WTC11 (cell line): ENCODE measurements around the gene MORN1. TPM values are rescaled to one million over a fixed set of nuclear protein-coding genes. Genes with fewer than 3 reads are reported as not detected.

Source experiments
- ATAC-seq: fragments of 200-7000 bp; cut with Tn5 transposase; 2 replicates; pipeline ENCODE4 v1.10.0; 2021; ENCODE audit warnings: mild to moderate bottlenecking, moderate library complexity
- CTCF ChIA-PET: fragments of 300-600 bp; sonication (Branson Sonifier 250); formaldehyde crosslinking; loops from one replicate; lab custom pipeline; 2021; ENCODE audit warnings: antibody characterized with exemption; lab: Charles Lee
- POLR2A ChIA-PET: fragments of 350-600 bp; sonication (Branson Sonifier 250); formaldehyde crosslinking; loops from one replicate; lab custom pipeline; 2021; ENCODE audit warnings: antibody characterized with exemption; lab: Charles Lee
- DNase-seq: peaks from one replicate; pipeline ENCODE4 v3.0.0; 2021; ENCODE audit warnings: low spot score
- H3K27ac Mint-ChIP-seq: 2 replicates; pipeline ENCODE4 v1.8.0; 2021; ENCODE audit warnings: mixed read lengths
- H3K27me3 Mint-ChIP-seq: 2 replicates; pipeline ENCODE4 v1.8.0; 2021; ENCODE audit warnings: low read depth, mild to moderate bottlenecking, moderate library complexity, mixed read lengths
- H3K36me3 Mint-ChIP-seq: 2 replicates; pipeline ENCODE4 v1.8.0; 2021; ENCODE audit warnings: mixed read lengths
- H3K4me1 Mint-ChIP-seq: 2 replicates; pipeline ENCODE4 v1.8.0; 2022; ENCODE audit warnings: mixed read lengths
- H3K4me3 Mint-ChIP-seq: 2 replicates; pipeline ENCODE4 v1.8.0; 2021; ENCODE audit warnings: mild to moderate bottlenecking, moderate library complexity, mixed read lengths
- H3K9me3 Mint-ChIP-seq: 2 replicates; pipeline ENCODE4 v1.8.0; 2021; ENCODE audit warnings: mixed read lengths
- ESRRA ChIP-seq: sonication (generic); formaldehyde crosslinking; IDR thresholded peaks from 2 replicates; pipeline ENCODE4 v1.8.1; 2022; ENCODE audit warnings: mild to moderate bottlenecking, missing genetic modification reagents, borderline replicate concordance
- FOXJ3 ChIP-seq: sonication (generic); formaldehyde crosslinking; IDR thresholded peaks from 2 replicates; pipeline ENCODE4 v1.9.0; 2021; ENCODE audit warnings: missing genetic modification reagents, mild to moderate bottlenecking, borderline replicate concordance
- IRF2 ChIP-seq: sonication (generic); formaldehyde crosslinking; IDR thresholded peaks from 2 replicates; pipeline ENCODE4 v1.8.0; 2022; ENCODE audit warnings: low read depth, missing genetic modification reagents, borderline replicate concordance
- KAT7 ChIP-seq: sonication (generic); formaldehyde crosslinking; IDR thresholded peaks from 2 replicates; pipeline ENCODE4 v1.8.1; 2023; ENCODE audit warnings: missing genetic modification reagents, mild to moderate bottlenecking, borderline replicate concordance
- PRRX2 ChIP-seq: fragments of 250-450 bp; sonication (Bioruptor Pico); IDR thresholded peaks from 2 replicates; pipeline ENCODE4 v1.8.0; 2021; ENCODE audit warnings: mild to moderate bottlenecking
- RORB ChIP-seq: fragments of 250-450 bp; sonication (Bioruptor Pico); IDR thresholded peaks from 2 replicates; pipeline ENCODE4 v1.9.0; 2021; ENCODE audit warnings: mild to moderate bottlenecking
- SMAD3 ChIP-seq: sonication (generic); formaldehyde crosslinking; IDR thresholded peaks from 2 replicates; pipeline ENCODE4 v1.8.0; 2022; ENCODE audit warnings: missing genetic modification reagents, mild to moderate bottlenecking, borderline replicate concordance
- SP1 ChIP-seq: sonication (generic); formaldehyde crosslinking; conservative IDR thresholded peaks from 2 replicates; pipeline ENCODE4 v1.8.1; 2022; ENCODE audit warnings: missing genetic modification reagents
- ZNF317 ChIP-seq: sonication (generic); formaldehyde crosslinking; IDR thresholded peaks from 2 replicates; pipeline ENCODE4 v1.8.1; 2023; ENCODE audit warnings: low read depth, mild to moderate bottlenecking, moderate library complexity, missing genetic modification reagents, borderline replicate concordance
- ZNF396 ChIP-seq: fragments of 250-450 bp; sonication (Bioruptor Pico); IDR thresholded peaks from 2 replicates; pipeline ENCODE4 v1.8.0; 2021; ENCODE audit warnings: mild to moderate bottlenecking, moderate library complexity, borderline replicate concordance
- ZNF423 ChIP-seq: fragments of 250-450 bp; sonication (Bioruptor Pico); IDR thresholded peaks from 2 replicates; pipeline ENCODE4 v2.1.2; 2022; ENCODE audit warnings: mild to moderate bottlenecking, moderate library complexity
- total RNA-seq: library from RNA; stranded (reverse); gene quantifications from 3 replicates; pipeline ENCODE4 v1.2.3, GENCODE V29; 2021
- TF ChIP-seq, protein P1 (sequence below): sonication (generic); formaldehyde crosslinking; IDR thresholded peaks from 2 replicates; pipeline ENCODE4 v1.8.1; 2023; ENCODE audit warnings: mild to moderate bottlenecking, missing genetic modification reagents, moderate library complexity
- TF ChIP-seq, protein P2 (sequence below): sonication (generic); formaldehyde crosslinking; IDR thresholded peaks from 2 replicates; pipeline ENCODE4 v1.8.1; 2023; ENCODE audit warnings: mild to moderate bottlenecking, missing genetic modification reagents
- TF ChIP-seq, protein P3 (sequence below): sonication (generic); formaldehyde crosslinking; IDR thresholded peaks from 2 replicates; pipeline ENCODE4 v1.8.1; 2023; ENCODE audit warnings: mild to moderate bottlenecking, missing genetic modification reagents, borderline replicate concordance
- TF ChIP-seq, protein P4 (sequence below): fragments of 250-450 bp; sonication (Bioruptor Pico); IDR thresholded peaks from 2 replicates; pipeline ENCODE4 v1.8.0; 2021; ENCODE audit warnings: mild to moderate bottlenecking
- TF ChIP-seq, protein P5 (sequence below): sonication (generic); formaldehyde crosslinking; IDR thresholded peaks from 2 replicates; pipeline ENCODE4 v1.8.0; 2022; ENCODE audit warnings: mild to moderate bottlenecking, missing genetic modification reagents
- TF ChIP-seq, protein P6 (sequence below): sonication (generic); formaldehyde crosslinking; IDR thresholded peaks from 2 replicates; pipeline ENCODE4 v1.8.0; 2023; ENCODE audit warnings: mild to moderate bottlenecking, missing genetic modification reagents

MORN1 gene
- total RNA-seq, 1 experiment from 2014 or later, result 14.5 TPM

DNA sequence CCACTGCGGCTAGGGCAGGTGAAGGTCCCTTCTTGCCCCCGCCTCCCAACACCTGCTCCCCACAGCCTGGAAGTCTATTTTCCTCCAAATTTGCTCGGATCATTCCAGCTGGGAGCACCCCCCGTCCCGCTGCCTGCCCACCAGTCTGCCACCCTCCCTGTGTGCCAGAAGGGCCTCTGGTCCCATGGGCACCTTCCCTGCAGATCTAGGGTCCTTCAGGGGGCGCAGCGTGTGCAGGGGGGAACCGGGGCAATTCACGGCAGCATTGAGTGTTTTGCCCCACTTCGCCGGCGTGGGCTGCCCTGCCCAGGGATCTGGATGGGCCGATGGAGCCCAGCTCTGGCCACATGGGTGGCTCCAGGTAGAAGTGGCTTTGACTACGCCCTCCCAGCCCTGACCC is 47.3 kb upstream of the MORN1 start:
- Mint-ChIP-seq H3K4me3 (no peak overlapping the region), H3K27ac (no peak overlapping the region), H3K9me3 (no peaks in the 10 kb centered on the region), H3K4me1 (no peaks in the 10 kb centered on the region)
- DNase-seq (no peak), ATAC-seq (no peak)
- CTCF ChIA-PET, result no interaction called here
- no peak for TF ChIP-seq SMAD3 (CRISPR knock-in tag)
- TF ChIP-seq IRF2 (CRISPR knock-in tag), result no peak
- TF ChIP-seq, protein P1, sequence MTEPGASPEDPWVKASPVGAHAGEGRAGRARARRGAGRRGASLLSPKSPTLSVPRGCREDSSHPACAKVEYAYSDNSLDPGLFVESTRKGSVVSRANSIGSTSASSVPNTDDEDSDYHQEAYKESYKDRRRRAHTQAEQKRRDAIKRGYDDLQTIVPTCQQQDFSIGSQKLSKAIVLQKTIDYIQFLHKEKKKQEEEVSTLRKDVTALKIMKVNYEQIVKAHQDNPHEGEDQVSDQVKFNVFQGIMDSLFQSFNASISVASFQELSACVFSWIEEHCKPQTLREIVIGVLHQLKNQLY (CRISPR knock-in tag), result no peak
- TF ChIP-seq FOXJ3, result no peak
- TF ChIP-seq, protein P2, sequence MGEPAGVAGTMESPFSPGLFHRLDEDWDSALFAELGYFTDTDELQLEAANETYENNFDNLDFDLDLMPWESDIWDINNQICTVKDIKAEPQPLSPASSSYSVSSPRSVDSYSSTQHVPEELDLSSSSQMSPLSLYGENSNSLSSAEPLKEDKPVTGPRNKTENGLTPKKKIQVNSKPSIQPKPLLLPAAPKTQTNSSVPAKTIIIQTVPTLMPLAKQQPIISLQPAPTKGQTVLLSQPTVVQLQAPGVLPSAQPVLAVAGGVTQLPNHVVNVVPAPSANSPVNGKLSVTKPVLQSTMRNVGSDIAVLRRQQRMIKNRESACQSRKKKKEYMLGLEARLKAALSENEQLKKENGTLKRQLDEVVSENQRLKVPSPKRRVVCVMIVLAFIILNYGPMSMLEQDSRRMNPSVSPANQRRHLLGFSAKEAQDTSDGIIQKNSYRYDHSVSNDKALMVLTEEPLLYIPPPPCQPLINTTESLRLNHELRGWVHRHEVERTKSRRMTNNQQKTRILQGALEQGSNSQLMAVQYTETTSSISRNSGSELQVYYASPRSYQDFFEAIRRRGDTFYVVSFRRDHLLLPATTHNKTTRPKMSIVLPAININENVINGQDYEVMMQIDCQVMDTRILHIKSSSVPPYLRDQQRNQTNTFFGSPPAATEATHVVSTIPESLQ, result no peak
- TF ChIP-seq, protein P3, sequence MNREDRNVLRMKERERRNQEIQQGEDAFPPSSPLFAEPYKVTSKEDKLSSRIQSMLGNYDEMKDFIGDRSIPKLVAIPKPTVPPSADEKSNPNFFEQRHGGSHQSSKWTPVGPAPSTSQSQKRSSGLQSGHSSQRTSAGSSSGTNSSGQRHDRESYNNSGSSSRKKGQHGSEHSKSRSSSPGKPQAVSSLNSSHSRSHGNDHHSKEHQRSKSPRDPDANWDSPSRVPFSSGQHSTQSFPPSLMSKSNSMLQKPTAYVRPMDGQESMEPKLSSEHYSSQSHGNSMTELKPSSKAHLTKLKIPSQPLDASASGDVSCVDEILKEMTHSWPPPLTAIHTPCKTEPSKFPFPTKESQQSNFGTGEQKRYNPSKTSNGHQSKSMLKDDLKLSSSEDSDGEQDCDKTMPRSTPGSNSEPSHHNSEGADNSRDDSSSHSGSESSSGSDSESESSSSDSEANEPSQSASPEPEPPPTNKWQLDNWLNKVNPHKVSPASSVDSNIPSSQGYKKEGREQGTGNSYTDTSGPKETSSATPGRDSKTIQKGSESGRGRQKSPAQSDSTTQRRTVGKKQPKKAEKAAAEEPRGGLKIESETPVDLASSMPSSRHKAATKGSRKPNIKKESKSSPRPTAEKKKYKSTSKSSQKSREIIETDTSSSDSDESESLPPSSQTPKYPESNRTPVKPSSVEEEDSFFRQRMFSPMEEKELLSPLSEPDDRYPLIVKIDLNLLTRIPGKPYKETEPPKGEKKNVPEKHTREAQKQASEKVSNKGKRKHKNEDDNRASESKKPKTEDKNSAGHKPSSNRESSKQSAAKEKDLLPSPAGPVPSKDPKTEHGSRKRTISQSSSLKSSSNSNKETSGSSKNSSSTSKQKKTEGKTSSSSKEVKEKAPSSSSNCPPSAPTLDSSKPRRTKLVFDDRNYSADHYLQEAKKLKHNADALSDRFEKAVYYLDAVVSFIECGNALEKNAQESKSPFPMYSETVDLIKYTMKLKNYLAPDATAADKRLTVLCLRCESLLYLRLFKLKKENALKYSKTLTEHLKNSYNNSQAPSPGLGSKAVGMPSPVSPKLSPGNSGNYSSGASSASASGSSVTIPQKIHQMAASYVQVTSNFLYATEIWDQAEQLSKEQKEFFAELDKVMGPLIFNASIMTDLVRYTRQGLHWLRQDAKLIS (CRISPR knock-in tag), result no peak
- TF ChIP-seq, all 79 proteins: peak for 0
- POLR2A ChIA-PET, result no interaction called here
- Mint-ChIP-seq H3K36me3 (no peaks in the 10 kb centered on the region), H3K27me3 (peaks cover 15% of the 10 kb centered on the region)

DNA sequence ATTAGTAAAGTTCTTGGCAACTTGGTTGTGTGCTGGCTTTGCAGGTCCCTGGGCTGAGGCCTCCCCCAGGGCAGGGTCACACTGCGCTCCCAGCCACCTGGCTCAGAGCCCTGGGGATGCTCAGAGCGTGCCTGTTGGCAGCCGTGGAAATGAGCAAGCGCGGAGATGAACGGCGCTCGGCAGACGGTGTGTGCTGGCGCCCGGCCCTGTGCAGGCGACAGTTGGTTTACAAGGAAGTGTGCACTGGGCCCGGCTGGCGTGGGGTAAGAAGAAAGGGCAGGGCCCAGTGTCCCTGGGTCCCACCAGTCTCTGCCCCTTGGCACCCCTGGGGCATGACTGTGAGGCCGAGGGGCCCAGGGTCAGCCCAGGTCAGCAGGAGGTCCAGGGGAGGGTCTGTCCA is 46.7 kb upstream of the MORN1 start:
- POLR2A ChIA-PET, result no interaction called here
- no peaks in the 10 kb centered on the region for H3K4me1 Mint-ChIP-seq
- no peak for DNase-seq
- no peak overlapping the region for H3K4me3 Mint-ChIP-seq
- H3K36me3 Mint-ChIP-seq, result no peaks in the 10 kb centered on the region
- no peaks in the 10 kb centered on the region for H3K9me3 Mint-ChIP-seq
- ATAC-seq, result no peak
- peaks cover 13% of the 10 kb centered on the region for H3K27me3 Mint-ChIP-seq
- CTCF ChIA-PET, result no interaction called here
- H3K27ac Mint-ChIP-seq, result peak overlapping the region; percentile 36; the same call in 1 of the 2 replicates
- TF ChIP-seq, protein P4, sequence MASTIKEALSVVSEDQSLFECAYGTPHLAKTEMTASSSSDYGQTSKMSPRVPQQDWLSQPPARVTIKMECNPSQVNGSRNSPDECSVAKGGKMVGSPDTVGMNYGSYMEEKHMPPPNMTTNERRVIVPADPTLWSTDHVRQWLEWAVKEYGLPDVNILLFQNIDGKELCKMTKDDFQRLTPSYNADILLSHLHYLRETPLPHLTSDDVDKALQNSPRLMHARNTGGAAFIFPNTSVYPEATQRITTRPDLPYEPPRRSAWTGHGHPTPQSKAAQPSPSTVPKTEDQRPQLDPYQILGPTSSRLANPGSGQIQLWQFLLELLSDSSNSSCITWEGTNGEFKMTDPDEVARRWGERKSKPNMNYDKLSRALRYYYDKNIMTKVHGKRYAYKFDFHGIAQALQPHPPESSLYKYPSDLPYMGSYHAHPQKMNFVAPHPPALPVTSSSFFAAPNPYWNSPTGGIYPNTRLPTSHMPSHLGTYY (CRISPR knock-in tag), result no peak
- no peak for TF ChIP-seq SP1

DNA sequence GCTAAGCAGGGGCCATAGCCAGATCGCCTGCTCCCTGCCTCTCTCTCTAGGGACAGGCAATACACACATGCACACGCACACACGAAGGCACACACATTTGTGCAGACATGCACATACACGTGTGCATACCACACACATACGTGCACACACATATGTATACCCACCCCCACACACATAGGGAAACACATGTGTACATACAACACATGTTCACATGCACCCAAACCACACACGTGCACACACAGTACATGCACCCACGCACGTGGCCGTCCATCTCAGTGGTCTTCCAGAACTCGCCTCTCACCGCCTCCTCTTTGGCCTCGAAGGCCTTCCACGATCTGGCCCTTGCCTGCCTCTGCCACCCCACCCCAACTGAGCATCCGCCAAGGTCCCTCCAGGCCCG is 46.3 kb upstream of the MORN1 start:
- H3K9me3 Mint-ChIP-seq, result no peaks in the 10 kb centered on the region
- ATAC-seq, result no peak
- H3K27me3 Mint-ChIP-seq, result peaks cover 8% of the 10 kb centered on the region
- CTCF ChIA-PET, result no interaction called here
- no peak for TF ChIP-seq ZNF396 (CRISPR knock-in tag)
- TF ChIP-seq KAT7 (CRISPR knock-in tag), result no peak
- TF ChIP-seq, protein P5, sequence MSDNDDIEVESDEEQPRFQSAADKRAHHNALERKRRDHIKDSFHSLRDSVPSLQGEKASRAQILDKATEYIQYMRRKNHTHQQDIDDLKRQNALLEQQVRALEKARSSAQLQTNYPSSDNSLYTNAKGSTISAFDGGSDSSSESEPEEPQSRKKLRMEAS (CRISPR knock-in tag), result no peak
- TF ChIP-seq, protein P6, sequence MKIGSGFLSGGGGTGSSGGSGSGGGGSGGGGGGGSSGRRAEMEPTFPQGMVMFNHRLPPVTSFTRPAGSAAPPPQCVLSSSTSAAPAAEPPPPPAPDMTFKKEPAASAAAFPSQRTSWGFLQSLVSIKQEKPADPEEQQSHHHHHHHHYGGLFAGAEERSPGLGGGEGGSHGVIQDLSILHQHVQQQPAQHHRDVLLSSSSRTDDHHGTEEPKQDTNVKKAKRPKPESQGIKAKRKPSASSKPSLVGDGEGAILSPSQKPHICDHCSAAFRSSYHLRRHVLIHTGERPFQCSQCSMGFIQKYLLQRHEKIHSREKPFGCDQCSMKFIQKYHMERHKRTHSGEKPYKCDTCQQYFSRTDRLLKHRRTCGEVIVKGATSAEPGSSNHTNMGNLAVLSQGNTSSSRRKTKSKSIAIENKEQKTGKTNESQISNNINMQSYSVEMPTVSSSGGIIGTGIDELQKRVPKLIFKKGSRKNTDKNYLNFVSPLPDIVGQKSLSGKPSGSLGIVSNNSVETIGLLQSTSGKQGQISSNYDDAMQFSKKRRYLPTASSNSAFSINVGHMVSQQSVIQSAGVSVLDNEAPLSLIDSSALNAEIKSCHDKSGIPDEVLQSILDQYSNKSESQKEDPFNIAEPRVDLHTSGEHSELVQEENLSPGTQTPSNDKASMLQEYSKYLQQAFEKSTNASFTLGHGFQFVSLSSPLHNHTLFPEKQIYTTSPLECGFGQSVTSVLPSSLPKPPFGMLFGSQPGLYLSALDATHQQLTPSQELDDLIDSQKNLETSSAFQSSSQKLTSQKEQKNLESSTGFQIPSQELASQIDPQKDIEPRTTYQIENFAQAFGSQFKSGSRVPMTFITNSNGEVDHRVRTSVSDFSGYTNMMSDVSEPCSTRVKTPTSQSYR (CRISPR knock-in tag), result no peak
- no peak for TF ChIP-seq ESRRA
- TF ChIP-seq ZNF423 (CRISPR knock-in tag), result no peak
- TF ChIP-seq RORB (CRISPR knock-in tag), result no peak
- TF ChIP-seq ZNF317 (CRISPR knock-in tag), result no peak
- TF ChIP-seq, protein P4 (CRISPR knock-in tag), result no peak
- TF ChIP-seq, protein P1 (CRISPR knock-in tag), result no peak
- TF ChIP-seq PRRX2, result no peak
- TF ChIP-seq, all 79 proteins: peak for 0
- Mint-ChIP-seq H3K36me3 (no peaks in the 10 kb centered on the region), H3K27ac (no peak overlapping the region), H3K4me3 (no peak overlapping the region), H3K4me1 (no peaks in the 10 kb centered on the region)
- DNase-seq, result no peak
- POLR2A ChIA-PET, result no interaction called here
